ENCODE results near the gene DYSF.

DYSF gene

GRCh38 chr2:71711133-71711855 lies 257.9 kb downstream of the DYSF start:
- Histone ChIP-seq H3K4ac (ENCODE audit: low read length) (no peak overlapping the region), H3K4me2 (ENCODE audit: insufficient read depth, low read length, poor library complexity, severe bottlenecking) (no peak overlapping the region), H3K9ac (ENCODE audit: low read depth, low read length, poor library complexity) (no peak overlapping the region), H3K79me1 (ENCODE audit: low read depth, low read length) (no peaks in the 10 kb centered on the region), H3K4me1 (ENCODE audit: control insufficient read depth in 2 of 2, insufficient read depth in 1 of 2, low read depth in 1 of 2, low read length in 2 of 2) (peaks cover 0 to 2% of the 10 kb centered on the region in 2 donors), H3K36me3 (replicated peaks in 1 of 2; ENCODE audit: control insufficient read depth in 2 of 2, insufficient read depth in 2 of 2, low read length in 2 of 2) (no peaks in the 10 kb centered on the region), H3K18ac (ENCODE audit: low read length) (peak overlapping the region; percentile 42), H3K9me3 (replicated peaks in 1 of 2; ENCODE audit: control insufficient read depth in 2 of 2, insufficient read depth in 1 of 2, low read depth in 1 of 2, low read length in 2 of 2) (no peaks in the 10 kb centered on the region), H3K23ac (ENCODE audit: low read depth, low read length, poor library complexity) (peak overlapping the region; percentile 22), H3K4me3 (ENCODE audit: low read length in 2 of 2) (no peak overlapping the region), H3K27ac (replicated peaks; ENCODE audit: low read length) (no peak overlapping the region), H2BK15ac (ENCODE audit: low read length) (no peak overlapping the region), H4K8ac (ENCODE audit: low read depth, low read length) (no peak overlapping the region), H3K14ac (ENCODE audit: low read length) (no peak overlapping the region), H2AK5ac (ENCODE audit: low read depth, low read length) (no peak overlapping the region), H3K27me3 (ENCODE audit: control insufficient read depth in 3 of 3, insufficient read depth in 3 of 3, low read depth in 1 of 3, low read length in 3 of 3) (no peaks in the 10 kb centered on the region), H2AFZ (ENCODE audit: low read length) (no peak overlapping the region), H4K91ac (ENCODE audit: low read depth, low read length, poor library complexity) (no peak overlapping the region), H2BK12ac (ENCODE audit: low read length) (no peak overlapping the region), H2BK5ac (ENCODE audit: low read length) (no peak overlapping the region), H2BK120ac (ENCODE audit: low read depth, low read length) (no peak overlapping the region)
- no CpG with 5 or more reads among the region's 8 CpGs for WGBS, 2 donors (ENCODE audit: extremely low coverage in 2 of 2, insufficient read length in 2 of 2, insufficient replicate concordance in 1 of 2)
- DNase-seq (ENCODE audit: low spot score), result no peak

GRCh38 chr2:71712158-71712818 lies 258.9 kb downstream of the DYSF start:
- no peak overlapping the region for H2BK5ac ChIP-seq (ENCODE audit: low read length)
- no peak overlapping the region for H3K18ac ChIP-seq (ENCODE audit: low read length)
- no peak for DNase-seq (ENCODE audit: low spot score)
- H3K79me1 ChIP-seq (ENCODE audit: low read depth, low read length), result no peaks in the 10 kb centered on the region
- H3K27ac ChIP-seq (replicated peaks; ENCODE audit: low read length), result no peak overlapping the region
- no peak overlapping the region for H3K4me3 ChIP-seq (ENCODE audit: low read length in 2 of 2)
- no peak overlapping the region for H2BK12ac ChIP-seq (ENCODE audit: low read length)
- no CpG with 5 or more reads among the region's 8 CpGs for WGBS, 2 donors (ENCODE audit: extremely low coverage in 2 of 2, insufficient read length in 2 of 2, insufficient replicate concordance in 1 of 2)
- H3K9ac ChIP-seq (ENCODE audit: low read depth, low read length, poor library complexity), result no peak overlapping the region
- no peak overlapping the region for H3K14ac ChIP-seq (ENCODE audit: low read length)
- no peaks in the 10 kb centered on the region for H3K27me3 ChIP-seq (ENCODE audit: control insufficient read depth in 3 of 3, insufficient read depth in 3 of 3, low read depth in 1 of 3, low read length in 3 of 3)
- H3K4me1 ChIP-seq (ENCODE audit: control insufficient read depth in 2 of 2, insufficient read depth in 1 of 2, low read depth in 1 of 2, low read length in 2 of 2), result peaks cover 0 to 2% of the 10 kb centered on the region in 2 donors
- H4K91ac ChIP-seq (ENCODE audit: low read depth, low read length, poor library complexity), result no peak overlapping the region
- H2AK5ac ChIP-seq (ENCODE audit: low read depth, low read length), result no peak overlapping the region
- H3K4me2 ChIP-seq (ENCODE audit: insufficient read depth, low read length, poor library complexity, severe bottlenecking), result no peak overlapping the region
- no peak overlapping the region for H2BK120ac ChIP-seq (ENCODE audit: low read depth, low read length)
- no peaks in the 10 kb centered on the region for H3K9me3 ChIP-seq (replicated peaks in 1 of 2; ENCODE audit: control insufficient read depth in 2 of 2, insufficient read depth in 1 of 2, low read depth in 1 of 2, low read length in 2 of 2)
- no peak overlapping the region for H3K23ac ChIP-seq (ENCODE audit: low read depth, low read length, poor library complexity)
- no peak overlapping the region for H4K8ac ChIP-seq (ENCODE audit: low read depth, low read length)
- H2BK15ac ChIP-seq (ENCODE audit: low read length), result no peak overlapping the region
- H2AFZ ChIP-seq (ENCODE audit: low read length), result no peak overlapping the region
- H3K36me3 ChIP-seq (replicated peaks in 1 of 2; ENCODE audit: control insufficient read depth in 2 of 2, insufficient read depth in 2 of 2, low read length in 2 of 2), result no peaks in the 10 kb centered on the region
- H3K4ac ChIP-seq (ENCODE audit: low read length), result no peak overlapping the region

GRCh38 chr2:71713581-71714580 lies 260.5 kb downstream of the DYSF start:
- no peaks in the 10 kb centered on the region for H3K27me3 ChIP-seq (ENCODE audit: control insufficient read depth in 3 of 3, insufficient read depth in 3 of 3, low read depth in 1 of 3, low read length in 3 of 3)
- H3K4me3 ChIP-seq (ENCODE audit: low read length in 2 of 2), result no peak overlapping the region
- no peak overlapping the region for H2BK120ac ChIP-seq (ENCODE audit: low read depth, low read length)
- no peak overlapping the region for H2AK5ac ChIP-seq (ENCODE audit: low read depth, low read length)
- H3K27ac ChIP-seq (replicated peaks; ENCODE audit: low read length), result no peak overlapping the region
- no peak overlapping the region for H3K4me2 ChIP-seq (ENCODE audit: insufficient read depth, low read length, poor library complexity, severe bottlenecking)
- no peak overlapping the region for H4K91ac ChIP-seq (ENCODE audit: low read depth, low read length, poor library complexity)
- H3K14ac ChIP-seq (ENCODE audit: low read length), result no peak overlapping the region
- no peaks in the 10 kb centered on the region for H3K79me1 ChIP-seq (ENCODE audit: low read depth, low read length)
- H3K4me1 ChIP-seq (ENCODE audit: control insufficient read depth in 2 of 2, insufficient read depth in 1 of 2, low read depth in 1 of 2, low read length in 2 of 2), result peaks cover 0 to 2% of the 10 kb centered on the region in 2 donors
- no peak overlapping the region for H3K4ac ChIP-seq (ENCODE audit: low read length)
- H3K9ac ChIP-seq (ENCODE audit: low read depth, low read length, poor library complexity), result no peak overlapping the region
- WGBS, 2 donors (ENCODE audit: extremely low coverage in 2 of 2, insufficient read length in 2 of 2, insufficient replicate concordance in 1 of 2), result no CpG with 5 or more reads among the region's 11 CpGs
- H3K9me3 ChIP-seq (replicated peaks in 1 of 2; ENCODE audit: control insufficient read depth in 2 of 2, insufficient read depth in 1 of 2, low read depth in 1 of 2, low read length in 2 of 2), result no peaks in the 10 kb centered on the region
- no peak overlapping the region for H3K18ac ChIP-seq (ENCODE audit: low read length)
- no peak overlapping the region for H2BK12ac ChIP-seq (ENCODE audit: low read length)
- H3K36me3 ChIP-seq (replicated peaks in 1 of 2; ENCODE audit: control insufficient read depth in 2 of 2, insufficient read depth in 2 of 2, low read length in 2 of 2), result no peaks in the 10 kb centered on the region
- DNase-seq (ENCODE audit: low spot score), result no peak
- no peak overlapping the region for H4K8ac ChIP-seq (ENCODE audit: low read depth, low read length)
- H2BK15ac ChIP-seq (ENCODE audit: low read length), result no peak overlapping the region
- H2AFZ ChIP-seq (ENCODE audit: low read length), result no peak overlapping the region
- H3K23ac ChIP-seq (ENCODE audit: low read depth, low read length, poor library complexity), result no peak overlapping the region
- H2BK5ac ChIP-seq (ENCODE audit: low read length), result no peak overlapping the region
